ENCODE data around the gene PHACTR3. TPM values are rescaled to one million over a fixed set of nuclear protein-coding genes. Genes with fewer than 3 reads are reported as not detected.

PHACTR3 gene
- polyA plus RNA-seq, 1 experiment = not detected

DNA sequence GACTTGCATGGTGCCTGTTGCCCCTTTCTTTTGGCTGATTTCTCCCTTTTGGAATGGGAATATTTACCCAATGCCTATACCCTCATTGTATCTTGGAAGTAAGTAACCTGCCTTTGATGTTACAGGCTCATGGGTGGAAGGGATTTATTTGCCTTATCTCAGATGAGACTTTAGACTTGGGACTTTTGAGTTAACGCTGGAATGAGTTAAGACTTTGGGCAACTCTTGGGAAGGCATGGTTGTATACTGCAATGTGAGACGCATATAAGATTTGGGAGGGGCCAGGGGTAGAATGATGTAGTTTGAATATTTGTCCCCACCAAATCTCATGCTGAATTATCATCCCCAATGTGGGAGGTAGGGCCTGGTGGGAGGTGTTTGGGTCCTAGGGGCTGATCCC lies 253.6 kb downstream of the PHACTR3 start:
- POLR2A ChIA-PET = no interaction called here
- DNase-seq (ENCODE audit: low read depth, low spot score) = no peak
- no peak overlapping the region for H3K27ac ChIP-seq (ENCODE audit: low read depth, low read length)
- CTCF ChIA-PET = no interaction called here
- TF ChIP-seq, protein P1, sequence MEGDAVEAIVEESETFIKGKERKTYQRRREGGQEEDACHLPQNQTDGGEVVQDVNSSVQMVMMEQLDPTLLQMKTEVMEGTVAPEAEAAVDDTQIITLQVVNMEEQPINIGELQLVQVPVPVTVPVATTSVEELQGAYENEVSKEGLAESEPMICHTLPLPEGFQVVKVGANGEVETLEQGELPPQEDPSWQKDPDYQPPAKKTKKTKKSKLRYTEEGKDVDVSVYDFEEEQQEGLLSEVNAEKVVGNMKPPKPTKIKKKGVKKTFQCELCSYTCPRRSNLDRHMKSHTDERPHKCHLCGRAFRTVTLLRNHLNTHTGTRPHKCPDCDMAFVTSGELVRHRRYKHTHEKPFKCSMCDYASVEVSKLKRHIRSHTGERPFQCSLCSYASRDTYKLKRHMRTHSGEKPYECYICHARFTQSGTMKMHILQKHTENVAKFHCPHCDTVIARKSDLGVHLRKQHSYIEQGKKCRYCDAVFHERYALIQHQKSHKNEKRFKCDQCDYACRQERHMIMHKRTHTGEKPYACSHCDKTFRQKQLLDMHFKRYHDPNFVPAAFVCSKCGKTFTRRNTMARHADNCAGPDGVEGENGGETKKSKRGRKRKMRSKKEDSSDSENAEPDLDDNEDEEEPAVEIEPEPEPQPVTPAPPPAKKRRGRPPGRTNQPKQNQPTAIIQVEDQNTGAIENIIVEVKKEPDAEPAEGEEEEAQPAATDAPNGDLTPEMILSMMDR (IDR thresholded peaks at IDR 0.05; ENCODE audit: low read depth, low read length) = no peak
- H3K27me3 ChIP-seq (ENCODE audit: control insufficient read depth, insufficient read depth, low read length) = no peaks in the 10 kb centered on the region
- no peak overlapping the region for H3K4me3 ChIP-seq (ENCODE audit: low read depth, low read length)
- H3K9me3 ChIP-seq (ENCODE audit: control insufficient read depth, insufficient read depth, low read length) = no peaks in the 10 kb centered on the region

DNA sequence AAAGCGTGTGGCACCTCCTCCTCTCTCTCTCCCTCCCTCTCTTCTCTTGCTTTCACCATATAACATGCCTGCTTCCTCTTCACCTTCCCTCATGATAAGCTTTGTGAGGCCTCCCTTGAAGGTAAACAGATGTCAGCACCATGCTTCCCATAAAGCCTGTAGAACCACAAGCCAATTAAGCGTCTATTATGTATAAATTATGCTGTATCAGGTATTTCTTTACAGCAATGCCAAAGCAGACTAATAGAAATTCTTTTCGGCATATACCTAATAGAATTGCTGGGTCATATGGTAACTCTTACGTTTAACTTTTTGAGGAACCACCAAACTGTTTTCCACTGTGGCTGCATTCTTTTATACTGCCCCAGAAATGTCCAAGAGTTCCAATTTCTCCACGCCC lies 254.1 kb downstream of the PHACTR3 start:
- no peak overlapping the region for H3K4me3 ChIP-seq (ENCODE audit: low read depth, low read length)
- no peaks in the 10 kb centered on the region for H3K27me3 ChIP-seq (ENCODE audit: control insufficient read depth, insufficient read depth, low read length)
- ChIA-PET POLR2A (no interaction called here), CTCF (no interaction called here)
- DNase-seq (ENCODE audit: low read depth, low spot score) = no peak
- H3K27ac ChIP-seq (ENCODE audit: low read depth, low read length) = no peak overlapping the region
- TF ChIP-seq, protein P1 (IDR thresholded peaks at IDR 0.05; ENCODE audit: low read depth, low read length) = no peak
- no peaks in the 10 kb centered on the region for H3K9me3 ChIP-seq (ENCODE audit: control insufficient read depth, insufficient read depth, low read length)

DNA sequence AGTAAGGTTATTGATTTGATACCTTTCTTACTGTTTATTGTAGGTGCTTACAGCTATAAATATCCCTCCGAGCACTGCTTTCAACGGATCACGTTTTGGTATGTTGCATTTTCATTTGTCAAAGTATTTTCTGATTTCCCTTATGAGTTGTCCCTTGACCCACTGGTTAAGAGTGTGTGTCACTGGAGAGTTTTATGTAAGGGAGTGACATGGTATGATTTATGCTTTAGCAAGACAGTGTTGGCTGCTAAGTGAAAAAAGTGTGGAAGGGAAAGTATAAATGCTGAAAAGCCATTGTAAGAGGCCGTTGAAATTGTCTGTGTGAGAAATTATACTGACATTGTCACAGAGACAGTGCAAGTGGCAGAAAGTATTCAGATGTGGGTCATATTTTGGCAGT lies 257.1 kb downstream of the PHACTR3 start:
- no peak for DNase-seq (ENCODE audit: low read depth, low spot score)
- H3K9me3 ChIP-seq (ENCODE audit: control insufficient read depth, insufficient read depth, low read length) = no peaks in the 10 kb centered on the region
- H3K27me3 ChIP-seq (ENCODE audit: control insufficient read depth, insufficient read depth, low read length) = no peaks in the 10 kb centered on the region
- ChIA-PET POLR2A (no interaction called here), CTCF (no interaction called here)
- TF ChIP-seq, protein P1 (IDR thresholded peaks at IDR 0.05; ENCODE audit: low read depth, low read length) = no peak
- H3K27ac ChIP-seq (ENCODE audit: low read depth, low read length) = no peak overlapping the region
- no peak overlapping the region for H3K4me3 ChIP-seq (ENCODE audit: low read depth, low read length)

DNA sequence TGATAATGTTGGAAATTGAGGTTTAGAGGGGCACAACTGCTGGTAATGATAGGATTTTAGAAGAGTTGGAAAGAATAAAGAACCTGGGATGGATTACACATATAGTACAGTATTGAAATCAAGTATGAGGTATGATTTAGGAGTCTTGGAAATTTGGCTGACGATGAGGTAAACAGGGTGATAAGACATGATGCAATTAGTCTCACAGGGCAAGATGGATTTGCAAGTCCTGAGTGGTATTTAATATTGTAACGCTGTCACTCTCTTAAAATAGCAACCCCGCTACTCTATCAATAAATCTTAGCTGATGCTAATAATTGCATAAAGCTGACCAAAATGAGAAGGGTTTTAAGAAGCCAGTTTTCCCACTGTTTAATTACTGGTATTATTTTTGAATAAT lies 258.7 kb downstream of the PHACTR3 start:
- TF ChIP-seq, protein P1 (IDR thresholded peaks at IDR 0.05; ENCODE audit: low read depth, low read length) = no peak
- Histone ChIP-seq H3K9me3 (ENCODE audit: control insufficient read depth, insufficient read depth, low read length) (no peaks in the 10 kb centered on the region), H3K4me3 (ENCODE audit: low read depth, low read length) (no peak overlapping the region), H3K27ac (ENCODE audit: low read depth, low read length) (no peak overlapping the region), H3K27me3 (ENCODE audit: control insufficient read depth, insufficient read depth, low read length) (no peaks in the 10 kb centered on the region)
- ChIA-PET POLR2A (no interaction called here), CTCF (interaction anchor here (1.1 kb wide), 1 partner anchor 13 kb away, joined by 5 read pairs; no protein-coding TSS in a partner anchor)
- DNase-seq (ENCODE audit: low read depth, low spot score) = no peak

DNA sequence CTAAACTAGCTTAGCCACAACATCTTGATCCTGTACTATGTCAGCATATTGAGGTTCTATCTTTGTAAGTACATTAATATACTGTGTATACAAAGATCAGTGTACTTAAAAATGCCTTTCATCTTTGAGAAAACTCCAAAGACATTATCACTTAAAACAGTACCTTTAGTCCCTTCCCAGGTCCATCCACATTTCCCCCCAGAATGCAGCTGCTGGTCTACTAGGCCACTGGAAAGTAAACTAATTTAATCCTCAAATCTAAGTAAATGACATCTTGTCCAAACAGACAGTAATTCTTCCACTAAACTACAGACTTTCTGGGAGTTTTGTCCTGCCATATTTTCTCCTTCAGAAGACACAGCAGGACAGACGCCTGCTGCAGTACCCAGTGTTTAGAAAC lies 260.4 kb downstream of the PHACTR3 start:
- no peak for DNase-seq (ENCODE audit: low read depth, low spot score)
- H3K9me3 ChIP-seq (ENCODE audit: control insufficient read depth, insufficient read depth, low read length) = no peaks in the 10 kb centered on the region
- ChIA-PET CTCF (interaction anchor here (0.6 to 0.9 kb wide), 2 partner anchors 15 to 643 kb away, joined by 3 read pairs; no protein-coding TSS in a partner anchor), POLR2A (no interaction called here)
- TF ChIP-seq, protein P1 (IDR thresholded peaks at IDR 0.05; ENCODE audit: low read depth, low read length) = no peak
- no peak overlapping the region for H3K27ac ChIP-seq (ENCODE audit: low read depth, low read length)
- H3K27me3 ChIP-seq (ENCODE audit: control insufficient read depth, insufficient read depth, low read length) = no peaks in the 10 kb centered on the region
- H3K4me3 ChIP-seq (ENCODE audit: low read depth, low read length) = no peak overlapping the region

Data from AG04450 (cell line).